Naive thymus-derived CD4-positive, alpha-beta T cell (primary cell): ENCODE measurements around the gene LYPD5. TPM values are rescaled to one million over a fixed set of nuclear protein-coding genes. Genes with fewer than 3 reads are reported as not detected.
"Not testable (repeated sequence)": the region's sequence is repeated elsewhere in the genome, so short reads cannot be mapped to it uniquely, and the experiment has no call there.

Source experiments
- ATAC-seq: fragments of 150-1000 bp; cut with Tn5 transposase; 2 replicates; pipeline ENCODE4 v1.10.0; 2021; ENCODE audit warnings: mild to moderate bottlenecking, moderate library complexity
- CTCF ChIA-PET: fragments of 350-600 bp; sonication (Branson Sonifier 250); formaldehyde crosslinking; loops from one replicate; lab custom pipeline; 2021; ENCODE audit warnings: antibody characterized with exemption; lab: Charles Lee
- POLR2A ChIA-PET: fragments of 350-600 bp; sonication (Branson Sonifier 250); formaldehyde crosslinking; loops from one replicate; lab custom pipeline; 2021; ENCODE audit warnings: antibody characterized with exemption, inconsistent platforms; lab: Charles Lee
- DNase-seq, 9 donors: peaks; one replicate each; pipeline versions ENCODE4 v3.0.0 to v3.0.0-alpha.2; 2020 to 2022; ENCODE audit warnings: mixed read lengths in 1 of 9
- H3K27ac ChIP-seq: one replicate; pipeline ENCODE4 v1.7.0; 2013; ENCODE audit warnings: mild to moderate bottlenecking, low read depth, low read length, moderate library complexity
- H3K27me3 ChIP-seq, 2 donors: one replicate each; pipeline ENCODE4 v1.7.0; 2013; ENCODE audit warnings: low read length in 2 of 2, mild to moderate bottlenecking in 2 of 2, moderate library complexity in 2 of 2; ENCODE audit not compliant: control insufficient read depth in 2 of 2, insufficient read depth in 2 of 2
- H3K36me3 ChIP-seq, 3 experiments: 1 replicate in 2 of 3; 2 replicates in 1 of 3; pipeline ENCODE4 v1.7.0; 2013; ENCODE audit warnings: low read length in 3 of 3, mild to moderate bottlenecking in 3 of 3, moderate library complexity in 1 of 3; ENCODE audit not compliant: insufficient read depth in 3 of 3, control insufficient read depth in 2 of 3
- H3K4me1 ChIP-seq, 2 donors: one replicate each; pipeline ENCODE4 v1.7.0; 2013; ENCODE audit warnings: low read length in 2 of 2, mild to moderate bottlenecking in 2 of 2, moderate library complexity in 1 of 2; ENCODE audit not compliant: control insufficient read depth in 2 of 2, insufficient read depth in 2 of 2
- H3K4me3 ChIP-seq: 2 replicates; pipeline ENCODE4 v1.7.0; 2013; ENCODE audit warnings: mild to moderate bottlenecking, low read length
- H3K9me3 ChIP-seq, 3 experiments: 1 replicate in 2 of 3; 2 replicates in 1 of 3; pipeline ENCODE4 v1.7.0; 2013; ENCODE audit warnings: low read length in 3 of 3; ENCODE audit not compliant: control insufficient read depth in 2 of 3
- H3K27ac Mint-ChIP-seq, 9 donors: one replicate each; pipeline ENCODE4 v1.8.0; 2020 to 2022; ENCODE audit warnings: mixed read lengths in 9 of 9, mild to moderate bottlenecking in 8 of 9, moderate library complexity in 5 of 9, inconsistent platforms in 2 of 9
- H3K27me3 Mint-ChIP-seq, 5 donors: one replicate each; pipeline ENCODE4 v1.8.0; 2021 to 2022; ENCODE audit warnings: mixed read lengths in 5 of 5, mild to moderate bottlenecking in 1 of 5
- H3K36me3 Mint-ChIP-seq, 5 donors: one replicate each; pipeline ENCODE4 v1.8.0; 2020 to 2022; ENCODE audit warnings: mixed read lengths in 5 of 5, mild to moderate bottlenecking in 3 of 5, inconsistent platforms in 1 of 5
- H3K4me1 Mint-ChIP-seq, 7 donors: one replicate each; pipeline ENCODE4 v1.8.0; 2020 to 2022; ENCODE audit warnings: mixed read lengths in 7 of 7, mild to moderate bottlenecking in 3 of 7, inconsistent platforms in 1 of 7
- H3K4me3 Mint-ChIP-seq, 10 donors: one replicate each; pipeline ENCODE4 v1.8.0; 2020 to 2022; ENCODE audit warnings: mild to moderate bottlenecking in 10 of 10, mixed read lengths in 10 of 10, moderate library complexity in 6 of 10, inconsistent platforms in 2 of 10
- H3K9me3 Mint-ChIP-seq, 11 donors: one replicate each; pipeline ENCODE4 v1.8.0; 2020 to 2022; ENCODE audit warnings: mixed read lengths in 11 of 11, mild to moderate bottlenecking in 4 of 11, inconsistent platforms in 1 of 11, moderate library complexity in 1 of 11
- intact Hi-C, 2 donors: fragments of 100-400 bp; cut with micrococcal nuclease; formaldehyde crosslinking; loops; one replicate each; pipeline ENCODE4 v1.15.1; 2023
- polyA plus RNA-seq, 2 donors: library from polyadenylated mRNA; unstranded; fragments of 300-500 nt; fragmentation: Illumina TruSeq; gene quantifications; one replicate each; pipeline ENCODE4 v1.2.3, GENCODE V29; 2021
- total RNA-seq, 6 experiments: library from RNA in 5 of 6; stranded (reverse) in 5 of 6; gene quantifications; 1 replicate in 5 of 6; 2 replicates in 1 of 6; pipeline ENCODE4 v1.2.3 and lab custom pipeline; 2021 to 2026

The LYPD5 gene
- total and polyA plus RNA-seq, 7 experiments from 2014 or later: 0.19 to 0.89 (median 0.44) TPM; not detected in 1

GRCh38 chr19:43767316-43767715, 34.9 kb downstream of the LYPD5 start:
- DNase-seq: no peak
- ChIA-PET POLR2A (interaction anchor here (11.8 kb wide), 1 partner anchor 10 kb away, joined by 100 read pairs; the partner anchor contains the start of gene KCNN4), CTCF (interaction anchor here (0.5 to 1.6 kb wide), 4 partner anchors 13 to 1667 kb away, joined by 3 to 4 read pairs (median 4); no protein-coding TSS in a partner anchor)
- Histone ChIP-seq H3K27ac (peak overlapping the region; percentile 45), H3K9me3 (no peaks in the 10 kb centered on the region), H3K27me3 (no peaks in the 10 kb centered on the region), H3K4me3 (no peak overlapping the region), H3K4me1 (peaks cover 23 to 32% of the 10 kb centered on the region in 2 donors), H3K36me3 (peaks cover 0 to 47% (median 0%) of the 10 kb centered on the region in 3 experiments)
- no peak for ATAC-seq
- peaks cover 0 to 1% (median 0%) of the 10 kb centered on the region in 11 donors for H3K9me3 Mint-ChIP-seq
- H3K27ac Mint-ChIP-seq: peak overlapping the region in 8 of 9 donors; percentile 57 to 94 (median 87)
- no peaks in the 10 kb centered on the region for H3K27me3 Mint-ChIP-seq
- H3K4me1 Mint-ChIP-seq: peaks cover 32 to 72% (median 40%) of the 10 kb centered on the region in 7 donors
- peaks cover 0 to 35% (median 4%) of the 10 kb centered on the region in 5 donors for H3K36me3 Mint-ChIP-seq
- H3K4me3 Mint-ChIP-seq: no peak overlapping the region
- intact Hi-C loops: no loop called here

GRCh38 chr19:43766755-43767043, 35.5 kb downstream of the LYPD5 start:
- Histone ChIP-seq H3K9me3 (no peaks in the 10 kb centered on the region), H3K27ac (peak overlapping the region; percentile 45), H3K4me3 (no peak overlapping the region), H3K4me1 (peaks cover 23 to 32% of the 10 kb centered on the region in 2 donors), H3K36me3 (peaks cover 0 to 44% (median 0%) of the 10 kb centered on the region in 3 experiments), H3K27me3 (no peaks in the 10 kb centered on the region)
- Mint-ChIP-seq H3K27me3 (no peaks in the 10 kb centered on the region), H3K27ac (peak overlapping the region; percentile 63 to 94 (median 87)), H3K4me3 (peak overlapping the region in 8 of 10 donors; percentile 33 to 80 (median 58)), H3K36me3 (peaks cover 0 to 35% (median 4%) of the 10 kb centered on the region in 5 donors), H3K4me1 (peaks cover 32 to 73% (median 42%) of the 10 kb centered on the region in 7 donors), H3K9me3 (peaks cover 0 to 1% (median 0%) of the 10 kb centered on the region in 11 donors)
- ATAC-seq (no peak), DNase-seq (no peak)
- ChIA-PET POLR2A (interaction anchor here (0.9 to 11.8 kb wide), 4 partner anchors 11 to 18 kb away, joined by 3 to 100 read pairs (median 19); partner anchors contain the start of genes KCNN4 and SMG9), CTCF (interaction anchor here (0.7 to 2.7 kb wide), 6 partner anchors 9 to 97 kb away, joined by 3 to 11 read pairs (median 6); partner anchors contain the start of gene PLAUR)
- intact Hi-C loops: loop anchor here in 1 of 2 donors (1.0 kb wide), 1 partner anchor 19 kb away; no protein-coding TSS in a partner anchor

GRCh38 chr19:43765109-43765876, 37.0 kb downstream of the LYPD5 start:
- H3K27me3 Mint-ChIP-seq: no peaks in the 10 kb centered on the region
- intact Hi-C loops: loop anchor here (1.0 kb wide), 4 partner anchors 11 to 97 kb away; partner anchors contain the start of genes SMG9 (in 2 of the 2) and KCNN4 (in 1 of the 2)
- DNase-seq (peak in 8 of 9 donors; percentile 20 to 86 (median 38)), ATAC-seq (peak; percentile 81)
- peaks cover 0 to 35% (median 4%) of the 10 kb centered on the region in 5 donors for H3K36me3 Mint-ChIP-seq
- Histone ChIP-seq H3K4me1 (peaks cover 23 to 32% of the 10 kb centered on the region in 2 donors), H3K9me3 (no peaks in the 10 kb centered on the region), H3K27me3 (no peaks in the 10 kb centered on the region), H3K27ac (peak overlapping the region; percentile 45), H3K4me3 (no peak overlapping the region), H3K36me3 (peaks cover 0 to 30% (median 0%) of the 10 kb centered on the region in 3 experiments)
- peak overlapping the region; percentile 78 to 94 (median 88) for H3K27ac Mint-ChIP-seq
- POLR2A ChIA-PET: interaction anchor here (1.3 to 11.8 kb wide), 4 partner anchors 11 to 19 kb away, joined by 6 to 100 read pairs (median 19); partner anchors contain the start of genes KCNN4 and SMG9
- peak overlapping the region; percentile 35 to 80 (median 67) for H3K4me3 Mint-ChIP-seq
- H3K4me1 Mint-ChIP-seq: peaks cover 32 to 73% (median 40%) of the 10 kb centered on the region in 7 donors
- CTCF ChIA-PET: interaction anchor here (0.6 to 2.7 kb wide), 5 partner anchors 14 to 115 kb away, joined by 3 to 11 read pairs (median 4); no protein-coding TSS in a partner anchor
- H3K9me3 Mint-ChIP-seq: peaks cover 0 to 1% (median 0%) of the 10 kb centered on the region in 11 donors

DNA sequence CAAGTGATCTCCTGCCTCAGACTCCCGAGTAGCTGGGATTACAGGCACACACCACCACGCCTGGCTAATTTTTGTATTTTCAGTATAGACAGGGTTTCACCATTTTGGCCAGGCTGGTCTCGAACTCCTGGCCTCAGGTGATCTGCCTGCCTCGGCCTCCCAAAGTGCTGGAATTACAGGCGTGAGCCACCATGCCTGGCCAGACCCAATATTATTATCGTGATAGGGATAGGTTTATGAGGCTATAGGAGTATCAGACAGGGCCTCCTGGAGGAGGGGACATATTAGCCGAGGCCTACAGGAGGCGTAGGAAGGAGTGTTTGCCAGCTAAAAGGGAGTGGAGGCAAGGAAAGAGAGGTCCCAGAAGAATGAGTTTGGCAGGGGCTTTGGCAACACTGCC, 37.6 kb downstream of the LYPD5 start:
- peak overlapping the region in 8 of 10 donors; percentile 32 to 80 (median 64) for H3K4me3 Mint-ChIP-seq
- peak overlapping the region; percentile 78 to 94 (median 88) for H3K27ac Mint-ChIP-seq
- peaks cover 0 to 32% (median 4%) of the 10 kb centered on the region in 5 donors for H3K36me3 Mint-ChIP-seq
- not testable (repeated sequence) for H3K27me3 Mint-ChIP-seq, H3K27me3 ChIP-seq, ATAC-seq, H3K9me3 ChIP-seq, H3K4me3 ChIP-seq, DNase-seq, H3K9me3 Mint-ChIP-seq
- H3K36me3 ChIP-seq: peaks cover 0 to 24% (median 0%) of the 10 kb centered on the region in 3 experiments
- H3K4me1 ChIP-seq: peaks cover 23 to 32% of the 10 kb centered on the region in 2 donors
- POLR2A ChIA-PET: interaction anchor here (1.3 to 11.8 kb wide), 4 partner anchors 10 to 20 kb away, joined by 6 to 100 read pairs (median 19); partner anchors contain the start of genes KCNN4 and SMG9
- CTCF ChIA-PET: interaction anchor here (0.6 to 2.7 kb wide), 4 partner anchors 14 to 115 kb away, joined by 3 to 11 read pairs (median 6); no protein-coding TSS in a partner anchor
- intact Hi-C loops: loop anchor here (1.0 kb wide), 4 partner anchors 10 to 96 kb away; partner anchors contain the start of genes SMG9 (in 2 of the 2) and KCNN4 (in 1 of the 2)
- peak overlapping the region; percentile 45 for H3K27ac ChIP-seq
- H3K4me1 Mint-ChIP-seq: peaks cover 32 to 68% (median 40%) of the 10 kb centered on the region in 7 donors

DNA sequence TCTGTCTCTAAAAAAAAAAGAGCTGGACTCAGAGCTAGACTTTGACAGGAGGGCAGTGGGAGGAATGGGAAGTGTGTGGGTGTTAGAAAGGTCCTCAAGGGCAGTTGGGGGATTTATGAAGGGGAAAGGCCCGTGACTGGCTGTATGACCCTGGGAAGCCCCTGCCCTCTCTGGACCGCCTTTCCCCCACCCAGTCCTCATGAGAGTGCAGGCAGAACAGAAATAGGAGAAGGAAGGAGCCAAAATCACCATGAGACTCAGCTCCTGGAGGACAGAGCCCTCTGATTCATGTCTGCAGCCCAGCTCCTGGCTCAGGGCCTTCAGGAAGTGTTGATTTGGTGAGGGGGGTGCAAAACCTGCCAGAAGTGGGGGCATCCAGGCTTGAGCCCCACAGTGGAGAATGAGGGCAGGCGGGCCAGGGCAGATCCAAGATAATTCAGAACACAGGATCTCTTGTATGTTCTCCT, 38.7 kb downstream of the LYPD5 start:
- Histone ChIP-seq H3K9me3 (no peaks in the 10 kb centered on the region), H3K27ac (no peak overlapping the region), H3K4me3 (no peak overlapping the region), H3K4me1 (peaks cover 23 to 32% of the 10 kb centered on the region in 2 donors), H3K36me3 (peaks cover 0 to 13% (median 0%) of the 10 kb centered on the region in 3 experiments), H3K27me3 (no peaks in the 10 kb centered on the region)
- Mint-ChIP-seq H3K36me3 (peaks cover 0 to 22% (median 0%) of the 10 kb centered on the region in 5 donors), H3K4me3 (peak overlapping the region in 2 of 10 donors; percentile 29 to 47), H3K27ac (peak overlapping the region in 8 of 9 donors; percentile 8 to 94 (median 41)), H3K4me1 (peaks cover 32 to 69% (median 40%) of the 10 kb centered on the region in 7 donors), H3K9me3 (no peaks in the 10 kb centered on the region), H3K27me3 (no peaks in the 10 kb centered on the region)
- CTCF ChIA-PET: interaction anchor here (1.0 kb wide), 1 partner anchor 18 kb away, joined by 3 read pairs; no protein-coding TSS in a partner anchor
- intact Hi-C loops: no loop called here
- POLR2A ChIA-PET: interaction anchor here (5.2 to 11.8 kb wide), 2 partner anchors 9 to 14 kb away, joined by 22 to 100 read pairs; partner anchors contain the start of genes KCNN4 and SMG9
- ATAC-seq: no peak
- no peak for DNase-seq
